Mesenchymal stem cell (in vitro differentiated cells and primary cell): ENCODE results near the gene AQP2.
A peak's percentile ranks its signal among the peaks of the same experiment; 100 is the strongest.

Experiments
- DNase-seq: peaks from one replicate; pipeline ENCODE4 v3.0.0-alpha.2; 2013
- H2AFZ ChIP-seq: one replicate; pipeline ENCODE4 v1.6.1; 2013; ENCODE audit warnings: low read depth, mild to moderate bottlenecking, control low read depth, inconsistent platforms, low read length, moderate library complexity
- H2AK5ac ChIP-seq: 2 replicates; pipeline ENCODE4 v1.6.1; 2013; ENCODE audit warnings: low read length, moderate library complexity, mild to moderate bottlenecking, inconsistent platforms; ENCODE audit not compliant: severe bottlenecking
- H2BK120ac ChIP-seq: one replicate; pipeline ENCODE4 v1.6.1; 2013; ENCODE audit warnings: low read depth, mild to moderate bottlenecking, inconsistent platforms, low read length, moderate library complexity
- H2BK12ac ChIP-seq, 2 experiments: one replicate each; pipeline ENCODE4 v1.6.1; 2013; ENCODE audit warnings: inconsistent platforms in 2 of 2, low read length in 2 of 2, mild to moderate bottlenecking in 2 of 2, moderate library complexity in 2 of 2, control low read depth in 1 of 2
- H2BK15ac ChIP-seq: one replicate; pipeline ENCODE4 v1.6.1; 2013; ENCODE audit warnings: mild to moderate bottlenecking, low read depth, inconsistent platforms; ENCODE audit not compliant: poor library complexity, severe bottlenecking
- H2BK5ac ChIP-seq: 2 replicates; pipeline ENCODE4 v1.6.1; 2013; ENCODE audit warnings: low read depth, mild to moderate bottlenecking, low read length, control low read depth, inconsistent platforms; ENCODE audit not compliant: poor library complexity, severe bottlenecking
- H3K14ac ChIP-seq, 2 experiments: one replicate each; pipeline ENCODE4 v1.6.1; 2013; ENCODE audit warnings: inconsistent platforms in 2 of 2, low read length in 2 of 2, control low read depth in 1 of 2, mild to moderate bottlenecking in 1 of 2, moderate library complexity in 1 of 2
- H3K18ac ChIP-seq, 2 experiments: one replicate each; pipeline ENCODE4 v1.6.1; 2013; ENCODE audit warnings: inconsistent platforms in 2 of 2, low read length in 2 of 2, control low read depth in 1 of 2, low read depth in 1 of 2, mild to moderate bottlenecking in 1 of 2
- H3K23ac ChIP-seq, 2 experiments: one replicate each; pipeline ENCODE4 v1.6.1; 2013; ENCODE audit warnings: inconsistent platforms in 2 of 2, low read length in 2 of 2, mild to moderate bottlenecking in 2 of 2, moderate library complexity in 2 of 2, control low read depth in 1 of 2
- H3K27ac ChIP-seq: 2 replicates; pipeline ENCODE4 v1.5.1; 2013; ENCODE audit warnings: mild to moderate bottlenecking, moderate library complexity, low read length, control low read depth, inconsistent platforms; ENCODE audit not compliant: poor library complexity, severe bottlenecking
- H3K27me3 ChIP-seq, 2 experiments: 2 replicates each; pipeline versions ENCODE4 v1.6.1 to v1.7.0; 2013; ENCODE audit warnings: low read length in 2 of 2, mild to moderate bottlenecking in 2 of 2, moderate library complexity in 2 of 2, control low read depth in 1 of 2, inconsistent platforms in 1 of 2; ENCODE audit not compliant: control insufficient read depth in 1 of 2, insufficient read depth in 1 of 2
- H3K36me3 ChIP-seq, 2 experiments: 2 replicates each; pipeline versions ENCODE4 v1.6.1 to v1.7.0; 2013; ENCODE audit warnings: low read length in 2 of 2, control low read depth in 1 of 2, inconsistent platforms in 1 of 2, low read depth in 1 of 2, mild to moderate bottlenecking in 1 of 2; ENCODE audit not compliant: insufficient read depth in 2 of 2, control insufficient read depth in 1 of 2
- H3K4ac ChIP-seq, 2 experiments: one replicate each; pipeline ENCODE4 v1.6.1; 2013; ENCODE audit warnings: inconsistent platforms in 2 of 2, low read length in 2 of 2, mild to moderate bottlenecking in 2 of 2, moderate library complexity in 2 of 2, control low read depth in 1 of 2, low read depth in 1 of 2
- H3K4me1 ChIP-seq: 2 replicates; pipeline ENCODE4 v1.6.1; 2013; ENCODE audit warnings: low read depth, low read length, control low read depth; ENCODE audit not compliant: control insufficient read depth, insufficient read depth
- H3K4me2 ChIP-seq: 2 replicates; pipeline ENCODE4 v1.6.1; 2013; ENCODE audit warnings: low read length, mild to moderate bottlenecking, inconsistent platforms; ENCODE audit not compliant: poor library complexity, severe bottlenecking
- H3K4me3 ChIP-seq, 2 experiments: 2 replicates each; pipeline versions ENCODE4 v1.5.1 to v1.7.0; 2013; ENCODE audit warnings: low read length in 2 of 2, mild to moderate bottlenecking in 2 of 2, control low read depth in 1 of 2, low read depth in 1 of 2; ENCODE audit not compliant: insufficient read depth in 1 of 2
- H3K79me1 ChIP-seq: replicated peaks from 2 replicates; pipeline ENCODE4 v1.6.1; 2013; ENCODE audit warnings: mild to moderate bottlenecking, control low read depth, low read length, inconsistent platforms; ENCODE audit not compliant: poor library complexity, severe bottlenecking
- H3K9ac ChIP-seq: 2 replicates; pipeline ENCODE4 v1.7.0; 2013; ENCODE audit warnings: mild to moderate bottlenecking, low read length, moderate library complexity
- H3K9me3 ChIP-seq: 2 replicates; pipeline ENCODE4 v1.7.0; 2013; ENCODE audit warnings: mild to moderate bottlenecking, low read length; ENCODE audit not compliant: control insufficient read depth
- H4K8ac ChIP-seq: one replicate; pipeline ENCODE4 v1.6.1; 2013; ENCODE audit warnings: inconsistent platforms, mild to moderate bottlenecking, low read length, moderate library complexity
- H4K91ac ChIP-seq: one replicate; pipeline ENCODE4 v1.6.1; 2013; ENCODE audit warnings: mild to moderate bottlenecking, low read length, inconsistent platforms
- WGBS: methylation state at CpG from one replicate; pipeline ENCODE4 v1.1.7; 2013; ENCODE audit warnings: mixed read lengths; 5-methylcytosine and 5-hydroxymethylcytosine counted together

AQP2 gene

GRCh38 chr12:49975318-49975761 lies 24.8 kb downstream of the AQP2 start:
- Histone ChIP-seq H2AFZ (no peak overlapping the region), H4K91ac (no peak overlapping the region), H3K79me1 (no peaks in the 10 kb centered on the region), H2BK15ac (no peak overlapping the region), H2BK5ac (no peak overlapping the region), H3K9me3 (no peaks in the 10 kb centered on the region), H3K4me2 (no peak overlapping the region), H3K27ac (no peak overlapping the region), H2AK5ac (no peak overlapping the region), H3K4me3 (no peak overlapping the region), H3K4me1 (peaks cover 4% of the 10 kb centered on the region), H3K14ac (no peak overlapping the region), H3K9ac (peak overlapping the region; percentile 8), H3K18ac (no peak overlapping the region), H2BK120ac (no peak overlapping the region), H3K36me3 (no peaks in the 10 kb centered on the region), H3K4ac (no peak overlapping the region), H4K8ac (no peak overlapping the region), H3K27me3 (peaks cover 18 to 42% of the 10 kb centered on the region in 2 experiments), H3K23ac (no peak overlapping the region), H2BK12ac (no peak overlapping the region)
- DNase-seq, result no peak
- WGBS, result 78% methylated on average over 15 of the region's 17 CpGs

GRCh38 chr12:49976557-49976956 lies 26.0 kb downstream of the AQP2 start:
- H3K23ac ChIP-seq, result no peak overlapping the region
- H3K27me3 ChIP-seq, result peaks cover 6 to 30% of the 10 kb centered on the region in 2 experiments
- no peaks in the 10 kb centered on the region for H3K36me3 ChIP-seq
- no peak overlapping the region for H3K18ac ChIP-seq
- H2AFZ ChIP-seq, result no peak overlapping the region
- H2BK12ac ChIP-seq, result no peak overlapping the region
- H3K4ac ChIP-seq, result no peak overlapping the region
- no peak overlapping the region for H3K27ac ChIP-seq
- no peak overlapping the region for H4K91ac ChIP-seq
- H4K8ac ChIP-seq, result no peak overlapping the region
- peaks cover 10% of the 10 kb centered on the region for H3K4me1 ChIP-seq
- H3K9me3 ChIP-seq, result no peaks in the 10 kb centered on the region
- H2BK120ac ChIP-seq, result no peak overlapping the region
- H3K4me3 ChIP-seq, result no peak overlapping the region
- no peak overlapping the region for H2AK5ac ChIP-seq
- H3K9ac ChIP-seq, result no peak overlapping the region
- WGBS, result 93% methylated on average over 1 of the region's 2 CpGs
- no peak for DNase-seq
- H3K14ac ChIP-seq, result no peak overlapping the region
- no peaks in the 10 kb centered on the region for H3K79me1 ChIP-seq
- no peak overlapping the region for H2BK15ac ChIP-seq
- no peak overlapping the region for H2BK5ac ChIP-seq
- no peak overlapping the region for H3K4me2 ChIP-seq

GRCh38 chr12:49978125-49978524 lies 27.6 kb downstream of the AQP2 start:
- no peaks in the 10 kb centered on the region for H3K79me1 ChIP-seq
- no peak overlapping the region for H3K27ac ChIP-seq
- 62% methylated on average over 3 of the region's 4 CpGs for WGBS
- no peak overlapping the region for H3K4ac ChIP-seq
- H3K36me3 ChIP-seq, result no peaks in the 10 kb centered on the region
- no peak overlapping the region for H3K4me3 ChIP-seq
- H2BK5ac ChIP-seq, result no peak overlapping the region
- no peak overlapping the region for H3K18ac ChIP-seq
- H4K91ac ChIP-seq, result no peak overlapping the region
- no peak overlapping the region for H4K8ac ChIP-seq
- peaks cover 0 to 16% of the 10 kb centered on the region in 2 experiments for H3K27me3 ChIP-seq
- no peak overlapping the region for H3K9ac ChIP-seq
- no peaks in the 10 kb centered on the region for H3K9me3 ChIP-seq
- no peak overlapping the region for H2BK12ac ChIP-seq
- no peak overlapping the region for H2BK120ac ChIP-seq
- no peak overlapping the region for H3K4me2 ChIP-seq
- H3K4me1 ChIP-seq, result peaks cover 15% of the 10 kb centered on the region
- no peak overlapping the region for H2AFZ ChIP-seq
- H2BK15ac ChIP-seq, result no peak overlapping the region
- H2AK5ac ChIP-seq, result no peak overlapping the region
- H3K14ac ChIP-seq, result no peak overlapping the region
- no peak overlapping the region for H3K23ac ChIP-seq
- DNase-seq, result no peak

- H3K18ac ChIP-seq, result no peak overlapping the region
- H4K91ac ChIP-seq, result no peak overlapping the region
- H3K36me3 ChIP-seq, result no peaks in the 10 kb centered on the region
- H3K4me3 ChIP-seq, result no peak overlapping the region
- H2BK12ac ChIP-seq, result no peak overlapping the region
- H3K4me1 ChIP-seq, result peaks cover 20% of the 10 kb centered on the region
- no peaks in the 10 kb centered on the region for H3K79me1 ChIP-seq
- H3K14ac ChIP-seq, result no peak overlapping the region
- no peak overlapping the region for H3K23ac ChIP-seq
- DNase-seq, result no peak
- no peak overlapping the region for H3K4ac ChIP-seq
- WGBS, result 88% methylated on average over 9 of the region's 10 CpGs
- H2AFZ ChIP-seq, result no peak overlapping the region
- H3K9me3 ChIP-seq, result no peaks in the 10 kb centered on the region
- no peak overlapping the region for H3K27ac ChIP-seq
- H3K4me2 ChIP-seq, result no peak overlapping the region
- H2BK120ac ChIP-seq, result no peak overlapping the region
- no peak overlapping the region for H2BK5ac ChIP-seq
- no peak overlapping the region for H2BK15ac ChIP-seq
- H3K9ac ChIP-seq, result no peak overlapping the region
- H4K8ac ChIP-seq, result no peak overlapping the region
- H3K27me3 ChIP-seq, result peaks cover 0 to 8% of the 10 kb centered on the region in 2 experiments
- peak overlapping the region; percentile 26 for H2AK5ac ChIP-seq
These were observed 28.6 kb downstream of the AQP2 start for GRCh38 chr12:49979016-49979586.
